ENCODE results near the gene PTPN13.

The PTPN13 gene

GRCh38 chr4:86819561-86819960, 225.4 kb downstream of the PTPN13 start:
- in situ Hi-C loops (cut with MboI; ENCODE audit: low pct_unique_long_range_greater_than_20kb, low sequenced_read_pairs, unreplicated experiment): no loop called here
- TF ChIP-seq CTCF (IDR thresholded peaks at IDR 0.05; ENCODE audit: extremely low read depth, insufficient read depth, missing control alignments): no peak
- DNase-seq (ENCODE audit: low spot score): no peak

GRCh38 chr4:86821151-86821550, 227.0 kb downstream of the PTPN13 start:
- no peak for DNase-seq (ENCODE audit: low spot score)
- in situ Hi-C loops (cut with MboI; ENCODE audit: low pct_unique_long_range_greater_than_20kb, low sequenced_read_pairs, unreplicated experiment): no loop called here
- no peak for TF ChIP-seq CTCF (IDR thresholded peaks at IDR 0.05; ENCODE audit: extremely low read depth, insufficient read depth, missing control alignments)

GRCh38 chr4:86822136-86822535, 228.0 kb downstream of the PTPN13 start:
- DNase-seq (ENCODE audit: low spot score): no peak
- no peak for TF ChIP-seq CTCF (IDR thresholded peaks at IDR 0.05; ENCODE audit: extremely low read depth, insufficient read depth, missing control alignments)
- in situ Hi-C loops (cut with MboI; ENCODE audit: low pct_unique_long_range_greater_than_20kb, low sequenced_read_pairs, unreplicated experiment): no loop called here

- DNase-seq (ENCODE audit: low spot score): no peak
- in situ Hi-C loops (cut with MboI; ENCODE audit: low pct_unique_long_range_greater_than_20kb, low sequenced_read_pairs, unreplicated experiment): no loop called here
- no peak for TF ChIP-seq CTCF (IDR thresholded peaks at IDR 0.05; ENCODE audit: extremely low read depth, insufficient read depth, missing control alignments)
Observed at GRCh38 chr4:86825511-86825910, 231.4 kb downstream of the PTPN13 start.

- no peak for DNase-seq (ENCODE audit: low spot score)
- in situ Hi-C loops (cut with MboI; ENCODE audit: low pct_unique_long_range_greater_than_20kb, low sequenced_read_pairs, unreplicated experiment): no loop called here
- TF ChIP-seq CTCF (IDR thresholded peaks at IDR 0.05; ENCODE audit: extremely low read depth, insufficient read depth, missing control alignments): no peak
Observed at GRCh38 chr4:86831262-86832130, 237.4 kb downstream of the PTPN13 start.

GRCh38 chr4:86833615-86834014, 239.5 kb downstream of the PTPN13 start:
- TF ChIP-seq CTCF (IDR thresholded peaks at IDR 0.05; ENCODE audit: extremely low read depth, insufficient read depth, missing control alignments): no peak
- in situ Hi-C loops (cut with MboI; ENCODE audit: low pct_unique_long_range_greater_than_20kb, low sequenced_read_pairs, unreplicated experiment): no loop called here
- DNase-seq (ENCODE audit: low spot score): no peak
